Fibroblast of skin of back (primary cell): Measurements from ENCODE around the gene BRPF1. TPM values are rescaled to one million over a fixed set of nuclear protein-coding genes. Genes with fewer than 3 reads are reported as not detected.
A peak's percentile ranks its signal among the peaks of the same experiment; 100 is the strongest.

ENCODE experiments used
- DNase-seq: peaks from one replicate; pipeline ENCODE4 v3.0.0-alpha.2; 2013
- polyA plus RNA-seq, 2 experiments: library from polyadenylated mRNA; unstranded; fragments of 120-200 nt; gene quantifications; one replicate each; pipeline ENCODE4 v1.2.1, GENCODE V29; 2013; ENCODE audit not compliant: insufficient read length in 2 of 2

Gene BRPF1
- polyA plus RNA-seq (2013, experiment 1 of 2; ENCODE audit: insufficient read length) = 16.9 TPM
- 13.3 TPM for polyA plus RNA-seq (2013, experiment 2 of 2; ENCODE audit: insufficient read length)

- DNase-seq = peak; percentile 99
Observed at GRCh38 chr3:9731206-9732079, at the start of gene BRPF1. Gene BRPF1 (plus strand): TSS chr3:9731735. CDS start chr3:9734141, 2,406 bp downstream.

- DNase-seq = no peak
Observed at GRCh38 chr3:9682096-9682495, 49.4 kb upstream of the BRPF1 start.

- no peak for DNase-seq
Observed at GRCh38 chr3:9683426-9683825, 48.1 kb upstream of the BRPF1 start.

- DNase-seq = no peak
Observed at GRCh38 chr3:9685216-9686049, 46.1 kb upstream of the BRPF1 start.

- DNase-seq = no peak
Observed at GRCh38 chr3:9686050-9686550, 45.4 kb upstream of the BRPF1 start.

GRCh38 chr3:9686703-9687102 lies 44.8 kb upstream of the BRPF1 start:
- DNase-seq = no peak

- DNase-seq = no peak
Observed at GRCh38 chr3:9687514-9687913, 44.0 kb upstream of the BRPF1 start.

GRCh38 chr3:9688961-9689360 lies 42.6 kb upstream of the BRPF1 start:
- no peak for DNase-seq

GRCh38 chr3:9689757-9690156 lies 41.8 kb upstream of the BRPF1 start:
- DNase-seq = no peak

- DNase-seq = peak; percentile 10
Observed at GRCh38 chr3:9690451-9691450, 40.8 kb upstream of the BRPF1 start.

GRCh38 chr3:9691636-9692035 lies 39.9 kb upstream of the BRPF1 start:
- no peak for DNase-seq

- no peak for DNase-seq
Observed at GRCh38 chr3:9692416-9692815, 39.1 kb upstream of the BRPF1 start.

- no peak for DNase-seq
Observed at GRCh38 chr3:9695345-9695744, 36.2 kb upstream of the BRPF1 start.

- DNase-seq = no peak
Observed at GRCh38 chr3:9695746-9696145, 35.8 kb upstream of the BRPF1 start.

- DNase-seq = no peak
Observed at GRCh38 chr3:9696480-9697220, 34.9 kb upstream of the BRPF1 start.

- DNase-seq = no peak
Observed at GRCh38 chr3:9697892-9698291, 33.6 kb upstream of the BRPF1 start.

- no peak for DNase-seq
Observed at GRCh38 chr3:9698293-9698692, 33.2 kb upstream of the BRPF1 start.

GRCh38 chr3:9700536-9700935 lies 31.0 kb upstream of the BRPF1 start:
- DNase-seq = no peak

GRCh38 chr3:9701006-9701405 lies 30.5 kb upstream of the BRPF1 start:
- DNase-seq = no peak

- DNase-seq = no peak
Observed at GRCh38 chr3:9701711-9702110, 29.8 kb upstream of the BRPF1 start.

- no peak for DNase-seq
Observed at GRCh38 chr3:9703240-9703639, 28.3 kb upstream of the BRPF1 start.
